Measurements from ENCODE around the gene ST6GALNAC4. TPM values are rescaled to one million over a fixed set of nuclear protein-coding genes. Genes with fewer than 3 reads are reported as not detected.

Gene ST6GALNAC4
- total RNA-seq, 1 experiment from 2014 or later, result 15.4 TPM

GRCh38 chr9:127924736-127925444 is 8.0 kb upstream of the ST6GALNAC4 start:
- Histone ChIP-seq H3K4me2 (ENCODE audit: insufficient read depth, insufficient read length, low read length) (no peak overlapping the region), H3K56ac (ENCODE audit: insufficient read length, low read depth, low read length) (no peak overlapping the region), H3K4me1 (ENCODE audit: insufficient read depth, low read length) (peaks cover 2% of the 10 kb centered on the region; the same call in 1 of the 2 replicates), H3K23ac (ENCODE audit: insufficient read length, low read depth, low read length) (no peak overlapping the region), H2BK12ac (ENCODE audit: insufficient read length, low read depth, low read length) (no peak overlapping the region), H4K91ac (ENCODE audit: insufficient read length, low read depth, low read length) (no peak overlapping the region), H3T11ph (ENCODE audit: low read length) (no peak overlapping the region), H3K79me2 (ENCODE audit: insufficient read depth, low read length) (no peaks in the 10 kb centered on the region), H3K79me1 (ENCODE audit: insufficient read depth, low read depth, low read length, poor library complexity, severe bottlenecking) (no peaks in the 10 kb centered on the region), H3K9ac (ENCODE audit: extremely low read depth, insufficient read length, low read length) (no peak overlapping the region), H2BK15ac (ENCODE audit: low read depth, low read length) (no peak overlapping the region), H3K9me3 (ENCODE audit: control insufficient read depth, low read depth, low read length) (no peaks in the 10 kb centered on the region), H3K18ac (ENCODE audit: insufficient read length, low read depth, low read length) (no peak overlapping the region), H4K5ac (ENCODE audit: insufficient read length, low read depth, low read length) (no peak overlapping the region), H2AK5ac (ENCODE audit: insufficient read length, low read length) (no peak overlapping the region), H3K27me3 (ENCODE audit: insufficient read depth, low read length) (no peaks in the 10 kb centered on the region), H4K20me1 (ENCODE audit: control insufficient read depth, insufficient read depth, insufficient read length) (no peaks in the 10 kb centered on the region), H2AFZ (ENCODE audit: low read length) (no peak overlapping the region), H3K14ac (ENCODE audit: insufficient read depth, low read length) (no peak overlapping the region), H3K4ac (ENCODE audit: low read depth, low read length) (no peak overlapping the region), H3K27ac (ENCODE audit: insufficient read length, low read depth, low read length) (no peak overlapping the region), H2BK5ac (ENCODE audit: insufficient read length, low read length) (no peak overlapping the region), H2BK120ac (ENCODE audit: low read depth, low read length, poor library complexity, severe bottlenecking) (no peak overlapping the region), H2BK20ac (ENCODE audit: low read depth, low read length, poor library complexity, severe bottlenecking) (no peak overlapping the region), H4K8ac (replicated peaks; ENCODE audit: insufficient read length, low read depth, low read length) (no peak overlapping the region), H3K23me2 (ENCODE audit: insufficient read length, low read depth, low read length, poor library complexity, severe bottlenecking) (peaks cover 12% of the 10 kb centered on the region)
- peaks cover 8 to 22% of the 10 kb centered on the region in 2 experiments for H3K4me1 Mint-ChIP-seq
- no peak overlapping the region; a peak in 1 of 7 replicates for H3K27ac Mint-ChIP-seq
- TF ChIP-seq CTCF (conservative IDR thresholded peaks at IDR 0.05), result no peak
- no CpG with 5 or more reads among the region's 22 CpGs for WGBS (ENCODE audit: extremely low coverage, insufficient read length, low lambda C conversion rate)
- peaks cover 2 to 6% (median 6%) of the 10 kb centered on the region in 3 experiments; a peak in 6 of 7 replicates for H3K36me3 Mint-ChIP-seq (ENCODE audit: insufficient read depth in 1 of 3, low read depth in 3 of 3)
- H3K9me3 Mint-ChIP-seq, result no peaks in the 10 kb centered on the region; a peak in 1 of 5 replicates
- peak overlapping the region in 1 of 2 experiments; percentile 19; a peak in 1 of 5 replicates for H3K4me3 Mint-ChIP-seq
- DNase-seq, result no peak
- H3K27me3 Mint-ChIP-seq (ENCODE audit: low read depth), result peaks cover 36% of the 10 kb centered on the region

Measured in H9 (cell line).